NCI-H1105 (cell line): Measurements from ENCODE around the gene JAG1.
"Not testable (repeated sequence)": the region's sequence is repeated elsewhere in the genome, so short reads cannot be mapped to it uniquely, and the experiment has no call there.

Source experiments
- DNase-seq: peaks from one replicate; lab custom pipeline; 2025; lab: John Stamatoyannopoulos, UW

JAG1 gene

DNA sequence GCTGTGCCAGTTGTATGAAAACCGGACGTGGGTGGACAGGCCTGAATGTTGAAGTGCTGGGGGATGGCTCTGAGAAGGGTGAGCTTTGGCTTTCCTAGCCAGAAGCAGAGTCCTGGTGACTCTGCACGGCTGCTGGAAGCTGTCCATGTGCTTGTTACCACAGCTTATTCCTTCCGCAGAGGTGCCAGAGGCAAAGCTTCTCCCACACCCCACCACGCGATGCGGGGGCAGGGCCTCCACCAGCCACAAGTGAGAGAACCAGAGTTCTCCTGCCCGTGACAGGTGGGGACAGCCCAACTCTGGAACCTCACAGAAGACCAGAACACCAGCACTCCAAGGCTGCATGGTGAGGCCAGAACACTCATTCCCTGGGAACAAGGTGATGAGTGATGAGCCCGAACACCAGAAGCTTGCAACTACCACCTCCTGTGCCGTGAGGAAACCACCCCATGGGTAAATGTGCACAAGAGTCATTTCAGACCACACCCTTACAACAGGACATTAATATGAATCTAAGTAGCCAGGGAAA lies 36.7 kb downstream of the JAG1 start:
- DNase-seq = no peak

DNA sequence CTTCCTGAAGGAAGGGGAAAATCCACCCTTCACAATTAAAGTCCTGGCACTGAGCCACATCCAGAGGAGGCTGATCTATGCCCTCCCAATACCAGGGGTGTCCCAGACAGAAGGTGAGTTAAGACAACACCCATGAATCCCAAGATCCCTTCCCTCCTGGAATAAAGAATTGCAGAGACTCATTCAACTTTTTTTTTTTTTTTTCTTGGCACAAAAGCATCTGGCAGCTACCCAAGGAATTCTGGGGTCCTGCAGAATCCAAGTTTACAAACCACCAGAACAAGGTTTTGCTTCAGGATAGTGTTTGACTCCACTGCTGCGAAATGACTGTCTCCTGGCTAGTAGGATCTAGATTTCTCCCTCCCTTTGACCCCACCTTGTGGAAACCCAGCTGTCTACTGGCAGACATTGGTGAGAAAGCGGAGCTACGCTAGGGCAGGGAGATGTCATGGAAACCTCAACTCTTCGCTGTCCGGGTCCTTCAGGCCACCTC lies 37.4 kb downstream of the JAG1 start:
- no peak for DNase-seq

DNA sequence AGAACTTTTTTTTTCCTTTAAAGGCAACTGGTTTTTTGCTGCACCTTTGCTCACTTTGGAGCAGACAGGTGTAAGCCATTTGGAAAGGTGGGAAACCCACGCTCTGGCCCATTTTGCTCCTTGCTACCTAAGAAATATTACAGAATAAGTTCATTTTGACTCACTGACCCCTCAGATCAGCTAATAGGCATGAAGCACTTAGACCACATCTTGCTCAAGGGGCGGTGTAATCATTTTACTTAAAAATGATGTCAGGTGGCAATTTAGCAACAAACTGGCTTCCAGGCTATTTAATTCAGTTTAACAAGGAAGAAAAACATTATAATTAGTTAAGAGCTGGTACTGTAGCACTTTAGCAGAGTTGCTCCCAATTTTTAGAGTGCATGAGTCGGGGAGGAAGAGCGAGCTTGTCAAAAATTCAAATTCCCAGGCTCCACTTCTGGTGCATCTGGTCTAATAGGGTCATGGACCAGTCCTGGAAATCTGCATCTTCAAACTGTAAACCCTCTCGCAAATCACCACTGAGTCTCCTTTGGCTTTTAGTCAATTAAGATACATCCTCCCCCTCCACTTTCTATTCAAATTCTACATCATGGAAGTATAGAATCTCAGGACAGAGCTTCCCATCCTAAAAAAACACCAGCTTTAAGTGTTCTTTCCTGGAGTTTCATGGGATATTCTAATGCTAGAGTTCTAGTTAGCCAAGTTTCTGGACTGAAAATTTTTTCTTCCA lies 38.2 kb downstream of the JAG1 start:
- no peak for DNase-seq

DNA sequence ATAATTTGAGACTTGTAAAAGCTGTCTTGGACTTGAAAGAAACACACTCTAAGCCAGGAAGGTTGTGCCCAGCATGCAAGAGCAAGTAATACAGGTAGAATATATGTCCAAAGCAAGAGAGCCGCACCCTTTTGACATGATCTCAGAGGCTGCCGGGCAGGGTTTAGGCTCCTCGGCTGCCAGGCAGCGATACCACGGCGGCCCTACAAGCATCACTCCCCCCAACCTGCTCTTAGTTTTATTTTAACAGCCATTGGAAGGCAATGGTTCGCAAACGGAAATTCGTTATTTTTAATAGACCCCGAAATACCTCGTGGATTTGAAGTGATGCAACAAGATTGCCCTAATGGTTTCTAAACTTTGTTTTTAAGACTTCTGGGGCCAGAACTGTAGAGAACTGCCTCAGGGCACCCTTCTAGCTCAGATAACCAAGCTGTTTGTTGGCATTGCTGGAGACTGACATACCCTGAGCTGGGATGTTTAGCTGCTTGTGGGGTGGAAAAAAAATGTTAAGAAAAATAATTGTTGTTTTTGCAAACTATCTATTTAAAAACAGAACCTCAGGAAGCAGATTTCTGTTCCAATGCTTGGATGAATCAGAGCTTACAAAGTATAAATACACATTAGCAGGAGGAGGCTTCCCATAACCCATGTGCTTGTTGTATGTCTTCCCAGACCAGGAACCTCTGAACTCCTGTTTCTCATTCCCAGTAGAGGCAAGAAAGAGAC lies 39.0 kb downstream of the JAG1 start:
- no peak for DNase-seq

DNA sequence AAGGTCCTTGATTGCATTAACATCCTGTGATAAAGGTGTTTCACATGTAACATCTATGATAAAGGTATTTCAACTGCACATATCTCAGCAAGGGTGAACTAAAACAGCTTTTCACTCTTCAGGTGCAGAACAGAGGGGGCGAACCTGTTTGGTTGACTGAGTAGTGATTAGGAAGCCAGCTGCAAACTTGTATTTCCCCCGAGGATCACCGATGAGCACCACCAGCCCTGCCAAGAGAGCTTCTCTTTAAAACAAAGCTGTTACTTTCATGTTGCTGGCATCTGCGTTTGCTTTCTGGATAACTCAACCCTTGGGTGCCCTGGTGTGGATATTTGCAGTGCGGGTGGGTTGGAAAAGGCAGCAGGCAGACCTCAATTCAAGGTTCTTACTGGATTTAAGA lies 39.6 kb downstream of the JAG1 start:
- DNase-seq = no peak

DNA sequence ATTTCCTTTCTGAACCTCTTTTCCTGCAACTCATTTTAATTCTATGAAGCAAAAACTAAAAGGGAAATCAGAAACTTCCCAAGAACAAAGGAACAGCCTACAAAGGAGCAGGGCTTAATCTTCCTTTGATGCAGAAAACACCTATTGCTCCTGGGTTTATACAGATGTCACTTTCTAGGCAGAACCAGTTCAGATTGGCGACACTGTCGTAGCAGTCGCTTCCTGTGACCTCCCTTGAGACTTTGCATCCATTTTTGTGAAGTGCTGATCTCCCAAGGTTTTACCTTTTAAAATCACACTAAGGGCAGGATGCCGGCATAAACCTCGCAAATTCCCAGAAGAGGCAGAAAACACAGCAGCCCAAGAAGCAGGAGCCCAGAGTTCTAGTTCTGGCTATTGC lies 40.1 kb downstream of the JAG1 start:
- no peak for DNase-seq

DNA sequence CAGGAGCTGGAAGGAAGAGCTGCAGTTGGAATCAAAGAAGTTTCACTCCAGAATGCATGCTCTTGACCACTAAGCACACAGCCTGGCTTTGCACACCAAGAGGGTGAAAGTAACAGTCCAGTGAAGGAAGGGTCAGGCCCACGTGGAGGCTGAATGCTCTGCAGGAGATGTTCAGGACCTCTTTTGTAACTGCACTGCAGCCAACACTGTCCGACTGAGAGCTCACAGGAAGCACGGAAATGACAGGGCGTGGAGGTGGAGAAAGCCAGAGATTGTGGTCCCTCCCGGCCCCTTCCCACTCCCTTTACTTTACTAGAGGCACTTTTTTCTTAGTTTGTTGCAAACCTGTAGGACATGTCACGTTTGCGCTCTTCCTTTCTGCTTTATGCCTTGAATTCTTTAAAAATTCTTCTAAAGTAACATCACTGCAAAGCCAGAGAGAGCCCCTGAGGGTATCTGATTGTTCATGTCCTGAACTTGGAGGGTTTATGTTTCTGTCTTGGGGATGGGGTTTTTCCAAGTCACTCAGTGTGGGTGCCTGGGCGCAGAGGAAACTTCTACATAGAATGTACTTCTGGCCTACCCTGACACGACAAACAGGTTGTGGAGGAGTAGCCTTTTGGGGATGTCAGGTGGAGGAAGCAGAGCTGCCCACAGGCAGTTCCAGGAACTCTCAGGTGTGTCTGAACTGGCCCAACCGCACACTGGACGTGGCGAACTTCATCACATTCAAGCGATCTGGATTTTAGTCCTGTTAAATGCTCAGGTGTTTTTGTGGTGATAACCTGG lies 40.9 kb downstream of the JAG1 start:
- no peak for DNase-seq

DNA sequence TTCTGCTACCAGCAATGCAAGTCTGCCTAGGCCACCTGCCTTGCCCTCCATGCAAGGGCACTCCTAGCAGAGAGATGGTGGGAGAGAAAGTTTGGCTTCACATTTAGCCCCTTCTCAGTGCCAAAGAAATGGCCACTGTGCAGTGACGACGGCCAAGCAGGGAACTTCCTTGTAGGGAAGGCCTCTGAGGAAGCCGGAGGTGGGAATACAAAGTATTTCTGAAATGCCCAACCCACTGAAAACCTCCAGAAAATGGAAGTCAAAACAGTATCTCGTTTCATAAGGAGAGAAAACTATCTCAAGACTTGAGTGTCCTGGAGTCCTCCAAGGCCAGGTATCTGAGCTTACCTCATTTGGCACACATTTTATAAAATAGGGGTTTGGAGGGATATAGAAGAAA lies 42.7 kb downstream of the JAG1 start:
- no peak for DNase-seq

DNA sequence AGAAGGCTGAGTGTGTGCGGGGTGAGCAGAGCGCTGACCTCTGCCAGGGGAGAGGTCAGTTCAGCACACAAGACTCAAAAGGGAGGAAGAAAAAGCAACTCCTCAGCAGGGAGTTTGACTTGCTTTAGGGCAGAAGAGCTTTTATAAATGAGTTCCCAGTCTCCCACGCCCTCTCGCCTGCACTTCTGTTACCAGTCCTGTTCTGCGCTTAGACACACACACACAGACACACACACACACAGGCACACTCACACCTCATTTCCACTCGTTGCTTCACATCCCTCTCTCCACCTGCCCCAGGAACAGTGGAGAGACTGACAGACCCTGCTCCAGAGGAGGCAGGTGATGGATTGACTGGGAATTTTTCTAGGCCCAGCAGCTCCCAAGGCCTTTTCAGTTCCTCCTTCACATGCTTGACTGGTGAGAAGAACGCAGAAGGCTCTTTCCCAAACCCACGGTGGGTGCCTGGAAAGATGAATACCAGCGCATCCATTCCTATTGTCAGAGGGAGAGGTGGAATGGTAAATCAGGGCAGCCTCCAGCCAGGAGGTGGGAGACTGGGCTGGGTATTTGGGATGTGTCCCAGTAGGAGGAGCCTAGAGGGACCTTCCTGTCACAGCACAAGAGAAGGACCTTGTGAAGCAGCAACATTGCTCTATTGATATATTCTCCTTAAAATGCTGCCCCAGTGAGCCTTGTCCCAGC lies 43.7 kb downstream of the JAG1 start:
- no peak for DNase-seq

DNA sequence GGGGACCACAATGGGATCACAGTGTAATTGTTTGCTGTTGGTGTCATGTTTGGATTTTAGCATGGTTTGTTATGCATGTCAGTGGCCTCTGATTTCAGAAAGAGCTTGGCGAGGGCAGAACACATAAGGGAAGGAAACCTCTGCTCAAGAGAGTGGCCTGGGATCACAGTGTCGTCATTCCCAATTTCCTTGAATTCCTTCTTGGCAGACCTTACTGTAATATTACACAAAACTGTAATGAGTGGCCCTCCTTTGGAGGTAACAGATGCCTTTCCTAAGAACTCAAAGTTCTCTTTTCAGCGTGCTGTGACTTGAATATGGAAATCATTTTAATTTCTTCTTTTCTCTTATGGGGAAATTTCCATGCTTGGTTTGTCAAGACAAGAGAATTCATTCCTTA lies 46.9 kb downstream of the JAG1 start:
- no peak for DNase-seq

DNA sequence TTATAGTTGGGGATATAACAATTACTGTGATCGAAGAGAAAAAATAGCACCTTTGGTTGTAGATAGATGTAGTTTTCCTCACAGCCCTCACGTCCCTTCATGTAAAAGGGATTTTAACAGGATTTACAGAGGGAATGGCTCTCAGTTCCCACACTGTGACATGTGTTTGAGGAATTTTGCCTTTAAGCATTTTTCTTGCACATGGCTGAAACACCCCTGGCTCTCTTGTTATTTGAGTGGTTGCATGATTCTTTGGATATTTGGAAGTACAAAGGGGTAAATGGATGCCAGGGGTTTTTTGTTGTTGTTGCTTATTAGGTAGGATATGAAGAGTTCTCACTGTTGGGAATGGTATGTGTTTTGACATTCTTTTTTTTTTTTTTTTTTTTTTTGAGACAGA lies 48.2 kb downstream of the JAG1 start:
- no peak for DNase-seq

DNA sequence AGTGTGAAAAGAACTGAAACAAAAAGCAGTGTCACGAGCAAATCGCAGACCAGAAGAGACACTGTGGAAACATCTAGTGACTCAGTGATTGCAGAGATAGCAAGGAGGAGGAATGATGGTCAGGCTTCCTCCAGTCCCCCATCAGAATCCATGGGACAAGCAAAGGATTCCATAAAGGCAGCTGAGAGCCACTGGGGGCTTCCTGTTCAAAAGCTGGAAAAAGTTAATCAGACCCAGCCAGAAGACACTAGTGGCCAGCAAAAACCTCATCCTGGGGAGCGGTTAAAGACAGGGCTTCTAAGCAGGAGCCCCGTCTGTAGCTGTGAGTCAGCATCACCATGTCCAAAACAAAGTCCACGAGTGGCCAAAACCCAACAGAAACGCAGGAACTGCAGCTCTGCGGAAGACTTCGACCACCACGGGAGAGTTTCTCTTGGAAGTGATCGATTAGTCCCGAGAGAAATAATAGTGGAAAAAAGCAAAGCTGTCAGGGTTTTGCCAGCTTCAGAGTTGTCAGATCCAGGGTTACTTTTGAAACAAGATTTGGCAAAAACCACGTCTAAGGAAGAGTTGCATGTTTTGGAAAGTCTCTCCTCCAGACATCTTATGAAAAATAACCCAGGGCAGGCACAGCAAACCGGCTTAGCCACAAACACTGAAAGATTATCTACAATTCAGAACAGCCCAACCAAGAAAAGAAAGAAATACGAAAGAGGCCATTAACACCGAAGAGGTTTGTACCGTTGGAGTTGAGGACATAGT lies 51.0 kb downstream of the JAG1 start:
- no peak for DNase-seq

DNA sequence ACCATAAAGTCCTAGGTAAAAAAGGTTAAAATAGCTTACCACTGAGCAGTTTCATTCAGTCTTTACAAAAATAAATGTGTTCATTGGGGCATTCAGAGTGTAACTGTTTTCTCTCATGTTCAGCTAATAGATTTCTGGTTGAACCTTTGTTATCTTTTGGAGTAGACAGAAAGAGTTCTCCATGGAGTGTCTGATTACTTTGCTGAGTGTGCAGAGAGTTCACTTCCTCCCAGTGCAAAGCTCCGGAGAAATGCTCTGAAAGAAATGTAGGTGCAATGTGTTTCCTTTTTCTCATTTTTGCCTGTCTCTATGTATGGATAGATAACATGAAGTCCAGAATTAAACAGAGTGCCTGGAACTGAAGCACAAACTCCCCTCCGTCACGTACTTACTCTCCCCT lies 52.6 kb downstream of the JAG1 start:
- DNase-seq = no peak

DNA sequence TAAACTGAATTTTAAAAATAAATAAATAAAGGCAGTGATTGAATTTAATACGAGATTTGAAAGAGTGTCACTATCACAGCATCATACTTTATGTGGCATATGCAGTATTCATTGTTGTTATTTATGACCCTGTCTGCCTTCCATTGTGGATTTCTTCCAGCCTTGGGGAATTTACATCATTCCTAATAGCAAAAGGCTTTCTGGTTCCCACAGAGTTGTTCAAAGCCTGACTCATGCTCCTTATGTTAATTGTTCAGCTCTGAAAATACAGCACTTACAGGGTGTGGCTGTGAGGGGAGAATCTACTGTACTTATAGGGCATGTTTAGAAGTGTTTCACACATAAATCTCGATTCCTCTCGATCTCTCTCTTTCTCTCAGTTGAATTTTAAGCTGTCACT lies 54.4 kb downstream of the JAG1 start:
- no peak for DNase-seq

DNA sequence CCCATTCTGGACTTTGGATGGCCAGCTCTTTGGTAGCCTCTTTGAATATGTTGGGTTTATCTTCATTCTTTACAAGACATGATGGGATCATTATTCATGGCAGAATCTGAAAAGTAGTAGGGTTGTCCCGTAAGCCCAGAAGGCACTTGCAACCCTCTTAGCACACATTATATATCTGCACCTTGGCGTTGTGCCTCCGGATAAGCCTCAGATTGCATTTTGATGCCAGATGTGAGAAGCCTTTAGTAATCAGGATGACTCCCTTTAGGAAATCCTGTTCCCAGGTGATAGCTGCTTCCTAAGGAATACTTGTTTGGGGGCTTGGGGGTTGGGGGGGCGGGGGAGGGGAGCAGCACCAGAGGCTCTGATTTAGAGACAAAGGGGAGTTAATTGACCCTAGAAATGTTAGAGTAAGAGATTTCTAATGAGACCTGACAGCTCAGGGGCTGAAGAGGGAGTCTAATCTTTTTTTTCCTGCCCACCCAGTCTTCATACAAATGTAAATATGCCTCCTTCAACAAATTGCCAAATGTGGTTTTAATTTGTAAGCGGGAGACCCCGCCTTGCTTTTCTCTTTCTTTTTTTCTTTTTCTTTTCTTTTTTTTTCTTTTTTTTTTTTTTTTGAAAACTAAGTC lies 55.1 kb downstream of the JAG1 start:
- DNase-seq = no peak

DNA sequence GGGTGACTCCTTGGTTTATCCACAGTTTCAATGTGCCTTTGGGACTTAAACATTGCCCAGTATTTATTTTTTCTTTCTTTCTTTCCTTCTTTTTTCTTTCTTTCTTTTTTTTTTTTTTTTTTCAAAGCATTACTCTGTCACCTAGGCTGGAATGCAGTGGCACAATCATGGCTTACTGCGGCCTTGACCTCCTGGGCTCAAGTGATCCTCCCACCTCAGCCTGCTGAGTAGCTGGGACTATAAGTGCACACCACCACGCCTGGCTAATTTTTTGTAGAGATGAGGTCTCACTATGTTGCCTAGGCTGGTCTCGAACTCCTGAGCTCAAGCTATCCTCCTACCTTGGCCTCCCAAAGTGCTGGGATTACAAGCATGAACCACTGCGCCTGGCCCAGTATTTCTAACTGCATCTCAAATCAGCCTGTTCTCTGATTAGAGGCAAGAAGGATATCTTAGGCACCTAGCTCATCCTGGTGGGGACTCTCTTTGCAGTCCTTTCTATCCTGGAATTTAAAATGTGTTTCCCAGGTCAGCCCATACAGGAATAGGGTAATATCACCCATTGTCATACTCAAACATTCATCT lies 56.2 kb downstream of the JAG1 start:
- not testable (repeated sequence) for DNase-seq

DNA sequence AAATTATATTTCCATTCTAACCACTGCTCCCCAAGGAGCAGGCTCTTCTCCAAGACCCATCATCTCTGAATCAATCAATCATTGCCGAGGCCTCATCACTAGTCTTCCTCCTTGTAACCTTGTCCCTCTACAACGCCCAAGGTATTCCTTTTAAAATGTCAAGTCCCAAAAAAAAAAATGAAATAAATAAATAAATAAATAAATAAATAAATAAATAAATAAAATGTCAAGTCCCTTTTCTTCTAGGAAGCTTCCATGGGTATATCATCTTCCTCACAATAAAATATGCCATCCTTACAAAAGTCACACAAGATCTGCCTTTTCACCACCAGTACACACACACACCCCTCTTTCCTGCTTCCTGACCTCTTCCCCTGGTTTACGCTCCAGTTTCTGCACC lies 57.6 kb downstream of the JAG1 start:
- DNase-seq = no peak

DNA sequence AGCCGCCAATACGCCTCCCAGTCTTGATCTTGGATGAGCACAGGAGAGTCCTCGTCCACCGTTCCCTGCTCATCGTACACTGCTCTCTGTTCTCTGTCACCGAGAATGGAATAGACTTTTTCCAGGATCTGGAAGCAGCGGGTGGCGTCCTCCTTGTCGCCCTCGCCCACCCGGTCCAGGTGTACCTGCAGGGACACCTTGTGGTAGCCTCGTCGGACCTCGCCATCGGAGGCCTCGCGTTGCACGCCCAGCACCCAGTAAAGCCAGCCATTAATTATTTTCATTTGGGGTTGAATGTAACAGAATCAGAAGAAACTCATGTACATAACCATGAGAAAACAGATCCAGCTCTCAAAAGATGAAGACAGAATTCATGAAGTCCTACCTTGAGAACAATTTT lies 59.9 kb downstream of the JAG1 start:
- no peak for DNase-seq

DNA sequence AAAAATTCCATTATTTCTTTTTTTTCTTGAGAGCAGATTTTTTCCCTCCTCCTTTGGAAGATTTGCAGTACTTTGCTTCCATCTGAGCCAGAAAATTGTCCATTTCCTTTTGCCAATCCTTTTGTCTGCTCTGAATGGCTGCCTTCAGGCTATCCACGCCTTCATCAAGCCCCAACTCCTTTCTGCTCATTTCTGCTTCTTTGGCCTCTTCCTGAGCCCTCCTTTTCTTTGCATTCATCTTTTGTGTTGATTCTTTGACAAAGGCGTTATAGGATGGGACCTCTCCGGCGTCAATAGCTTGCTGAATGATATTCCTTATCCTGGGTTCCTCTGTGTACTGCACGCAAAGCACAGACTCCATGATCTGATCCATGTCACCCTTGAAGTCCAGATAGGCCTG lies 60.4 kb downstream of the JAG1 start:
- not testable (repeated sequence) for DNase-seq

DNA sequence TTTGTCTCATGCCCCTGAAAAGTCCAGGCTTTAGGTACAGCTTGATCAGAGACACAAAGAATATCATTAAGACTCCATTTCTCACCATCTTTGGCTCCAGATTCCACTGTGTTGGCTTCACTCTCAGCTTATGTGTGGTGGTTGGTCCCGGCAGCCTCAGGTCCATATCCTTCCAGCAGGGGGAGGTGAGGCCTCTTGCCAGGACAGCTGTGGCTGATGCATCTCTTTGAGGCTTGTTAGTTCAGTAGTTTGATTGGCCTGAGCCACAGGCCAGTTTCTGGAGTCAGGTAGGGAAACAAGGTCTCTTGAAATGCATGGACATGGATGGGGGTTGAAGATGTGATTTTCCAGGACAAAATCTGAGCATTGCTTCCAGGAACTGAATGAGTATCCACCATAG lies 62.4 kb downstream of the JAG1 start:
- no peak for DNase-seq
